ENCODE results near the gene PTPRN2.

DNA sequence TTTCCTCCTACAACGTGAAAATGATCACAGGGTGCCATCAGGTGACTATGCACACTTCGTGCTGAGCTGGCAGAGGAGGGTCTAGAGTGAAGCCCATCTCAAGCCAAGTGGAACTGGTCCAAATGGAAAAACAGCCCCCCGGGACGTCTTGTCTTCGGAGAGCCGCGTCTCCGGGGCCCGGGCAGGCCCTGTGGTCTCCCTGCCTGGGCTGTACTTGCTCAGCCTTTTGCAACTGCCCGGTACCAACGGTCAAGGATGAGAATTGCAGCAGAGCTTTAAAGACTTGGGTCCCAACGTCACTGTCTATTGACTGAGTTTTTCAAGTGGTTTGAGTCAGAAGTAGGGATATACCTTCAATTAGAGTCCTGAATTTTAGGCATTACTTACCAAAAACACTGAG is 315.5 kb downstream of the PTPRN2 start:
- TF ChIP-seq TEAD4 (IDR thresholded peaks at IDR 0.05; ENCODE audit: low read depth, low read length), result no peak
- TF ChIP-seq CEBPB (IDR thresholded peaks at IDR 0.05; ENCODE audit: low read depth, low read length), result no peak
- TF ChIP-seq CHD2 (IDR thresholded peaks at IDR 0.05; ENCODE audit: low read length), result no peak

All from H1 (cell line).